Osteoblast (primary cell): ENCODE measurements around the gene ARHGEF28. TPM values are rescaled to one million over a fixed set of nuclear protein-coding genes. Genes with fewer than 3 reads are reported as not detected.

ENCODE experiments used
- DNase-seq: peaks from one replicate; pipeline ENCODE4 v3.0.0; 2011; ENCODE audit warnings: low spot score, mixed read lengths; ENCODE audit not compliant: insufficient read length; ENCODE audit errors: missing footprints
- H2AFZ ChIP-seq: 2 replicates; pipeline ENCODE4 v1.6.0; 2011; ENCODE audit warnings: mild to moderate bottlenecking, low read length
- H3K27ac ChIP-seq: 2 replicates; pipeline ENCODE4 v1.5.1; 2011; ENCODE audit warnings: mild to moderate bottlenecking, low read depth, low read length, moderate library complexity
- H3K27me3 ChIP-seq: 2 replicates; pipeline ENCODE4 v1.6.0; 2012; ENCODE audit warnings: mild to moderate bottlenecking, control low read depth, inconsistent platforms, low read length, moderate library complexity; ENCODE audit not compliant: insufficient read depth
- H3K36me3 ChIP-seq: 2 replicates; pipeline ENCODE4 v1.5.1; 2011; ENCODE audit warnings: mild to moderate bottlenecking, low read length, control low read depth, moderate library complexity; ENCODE audit not compliant: insufficient read depth
- H3K4me1 ChIP-seq: 2 replicates; pipeline ENCODE4 v1.5.1; 2011; ENCODE audit warnings: mild to moderate bottlenecking, low read length, control low read depth, moderate library complexity; ENCODE audit not compliant: insufficient read depth
- H3K4me2 ChIP-seq: 2 replicates; pipeline ENCODE4 v1.6.0; 2011; ENCODE audit warnings: mild to moderate bottlenecking, low read length; ENCODE audit not compliant: insufficient read depth
- H3K4me3 ChIP-seq: fragments of 200-600 bp; sonication (generic); 3 replicates; pipeline ENCODE4 v1.5.1; 2012; ENCODE audit warnings: mild to moderate bottlenecking, low read length, inconsistent platforms; ENCODE audit not compliant: insufficient read depth
- H3K79me2 ChIP-seq: 2 replicates; pipeline ENCODE4 v1.6.0; 2012; ENCODE audit warnings: mild to moderate bottlenecking, low read length, control low read depth, inconsistent platforms; ENCODE audit not compliant: insufficient read depth
- H3K9me3 ChIP-seq: 2 replicates; pipeline ENCODE4 v1.5.1; 2011; ENCODE audit warnings: low read depth, low read length, control low read depth
- H4K20me1 ChIP-seq: 2 replicates; pipeline ENCODE4 v1.6.0; 2012; ENCODE audit warnings: mild to moderate bottlenecking, low read length, control low read depth; ENCODE audit not compliant: insufficient read depth
- CTCF ChIP-seq: IDR thresholded peaks from 2 replicates; pipeline ENCODE4 v1.5.1; 2011; ENCODE audit warnings: mild to moderate bottlenecking, low read depth, low read length, moderate library complexity; ENCODE audit errors: extremely low read depth
- total RNA-seq: library from RNA; depleted of rRNA; stranded (reverse); fragments of >200 nt; gene quantifications from 2 replicates; pipeline ENCODE4 v1.2.3, GENCODE V29; 2012

Gene ARHGEF28
- total RNA-seq, 1 donor, result 64.4 TPM

- H3K27ac ChIP-seq, result no peak overlapping the region
- H3K36me3 ChIP-seq, result no peaks in the 10 kb centered on the region
- no peaks in the 10 kb centered on the region for H3K9me3 ChIP-seq
- H3K4me2 ChIP-seq, result no peak overlapping the region
- H3K4me1 ChIP-seq, result no peaks in the 10 kb centered on the region
- no peaks in the 10 kb centered on the region for H4K20me1 ChIP-seq
- no peaks in the 10 kb centered on the region for H3K27me3 ChIP-seq
- no peak overlapping the region for H3K4me3 ChIP-seq
- no peak for DNase-seq
- H2AFZ ChIP-seq, result no peak overlapping the region
- peaks cover 52% of the 10 kb centered on the region for H3K79me2 ChIP-seq
- no peak for TF ChIP-seq CTCF
These were observed 40.9 kb downstream of the ARHGEF28 start for GRCh38 chr5:73666891-73667290.

GRCh38 chr5:73668017-73668416, 42.0 kb downstream of the ARHGEF28 start:
- no peaks in the 10 kb centered on the region for H4K20me1 ChIP-seq
- H3K4me2 ChIP-seq, result no peak overlapping the region
- H3K4me1 ChIP-seq, result peaks cover 6% of the 10 kb centered on the region
- no peaks in the 10 kb centered on the region for H3K36me3 ChIP-seq
- H3K4me3 ChIP-seq, result no peak overlapping the region
- no peaks in the 10 kb centered on the region for H3K27me3 ChIP-seq
- no peak overlapping the region for H3K27ac ChIP-seq
- H3K79me2 ChIP-seq, result peaks cover 60% of the 10 kb centered on the region
- no peak for DNase-seq
- H3K9me3 ChIP-seq, result no peaks in the 10 kb centered on the region
- H2AFZ ChIP-seq, result no peak overlapping the region
- no peak for TF ChIP-seq CTCF

GRCh38 chr5:73668486-73669111, 42.6 kb downstream of the ARHGEF28 start:
- Histone ChIP-seq H3K27ac (no peak overlapping the region), H3K4me2 (no peak overlapping the region), H4K20me1 (no peaks in the 10 kb centered on the region), H3K36me3 (no peaks in the 10 kb centered on the region), H2AFZ (no peak overlapping the region), H3K4me3 (no peak overlapping the region), H3K27me3 (no peaks in the 10 kb centered on the region), H3K4me1 (peaks cover 12% of the 10 kb centered on the region), H3K9me3 (no peaks in the 10 kb centered on the region), H3K79me2 (peaks cover 56% of the 10 kb centered on the region)
- no peak for DNase-seq
- no peak for TF ChIP-seq CTCF

DNA sequence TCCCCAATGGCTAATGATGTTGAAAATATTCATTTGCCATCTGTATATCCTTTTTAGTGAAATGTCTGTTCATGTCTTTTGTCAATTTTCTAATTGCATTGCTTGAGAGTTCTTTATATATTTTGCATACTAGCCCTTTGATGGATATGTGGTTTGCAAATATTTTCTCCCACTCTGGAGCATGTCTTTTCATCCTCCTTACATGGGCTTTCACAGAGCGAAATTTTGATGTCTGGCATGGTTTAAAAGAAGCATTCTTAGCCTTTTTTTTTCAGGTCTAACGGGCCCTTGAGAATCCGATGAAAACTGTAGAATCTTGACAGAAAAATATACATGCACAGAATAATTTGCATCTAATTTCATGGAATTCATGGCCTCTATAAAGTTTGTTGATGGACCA, 44.7 kb downstream of the ARHGEF28 start:
- no peak for DNase-seq
- H3K27ac ChIP-seq, result no peak overlapping the region
- peaks cover 52% of the 10 kb centered on the region for H3K79me2 ChIP-seq

More for the DNA sequence above, 44.7 kb downstream of the ARHGEF28 start:
- no peak overlapping the region for H3K4me2 ChIP-seq
- no peak for TF ChIP-seq CTCF
- H3K27me3 ChIP-seq, result no peaks in the 10 kb centered on the region
- H3K4me3 ChIP-seq, result no peak overlapping the region
- no peaks in the 10 kb centered on the region for H3K36me3 ChIP-seq
- H2AFZ ChIP-seq, result no peak overlapping the region
- no peaks in the 10 kb centered on the region for H3K9me3 ChIP-seq
- peaks cover 25% of the 10 kb centered on the region for H3K4me1 ChIP-seq
- H4K20me1 ChIP-seq, result no peaks in the 10 kb centered on the region
